H1 (cell line): ENCODE results near the gene CD7. TPM values are rescaled to one million over a fixed set of nuclear protein-coding genes. Genes with fewer than 3 reads are reported as not detected.

Experiments used
- ASH2L ChIP-seq: fragments of 200-600, 300-600 bp; sonication (generic); IDR thresholded peaks from one replicate; pipeline ENCODE4 v1.7.1; 2017; ENCODE audit warnings: low read length
- BRCA1 ChIP-seq: IDR thresholded peaks from 2 replicates; pipeline ENCODE4 v1.6.1; 2012; ENCODE audit warnings: low read depth, low read length, improper control_type of control experiment
- CHD2 ChIP-seq: IDR thresholded peaks from 2 replicates; pipeline ENCODE4 v1.6.1; 2012; ENCODE audit warnings: low read length, improper control_type of control experiment
- CREB1 ChIP-seq: IDR thresholded peaks from 2 replicates; pipeline ENCODE4 v1.6.1; 2012; ENCODE audit warnings: inconsistent platforms
- GABPA ChIP-seq: IDR thresholded peaks from 2 replicates; pipeline ENCODE4 v1.6.1; 2011; ENCODE audit warnings: mild to moderate bottlenecking, low read length, moderate library complexity, borderline replicate concordance; ENCODE audit not compliant: insufficient read depth
- POLR2AphosphoS5 ChIP-seq: IDR thresholded peaks from 2 replicates; pipeline ENCODE4 v1.6.1; 2011; ENCODE audit warnings: low read depth, low read length
- RAD21 ChIP-seq, 2 experiments: IDR thresholded peaks in 1 of 2; conservative IDR thresholded peaks in 1 of 2; 2 replicates each; pipeline ENCODE4 v1.6.1; 2011; ENCODE audit warnings: low read depth in 2 of 2, low read length in 2 of 2, improper control_type of control experiment in 1 of 2, inconsistent platforms in 1 of 2, mild to moderate bottlenecking in 1 of 2, moderate library complexity in 1 of 2
- SRF ChIP-seq: IDR thresholded peaks from 2 replicates; pipeline ENCODE4 v1.6.1; 2011; ENCODE audit warnings: mild to moderate bottlenecking, low read depth, low read length, moderate library complexity
- TCF12 ChIP-seq: IDR thresholded peaks from 2 replicates; pipeline ENCODE4 v1.6.1; 2011; ENCODE audit warnings: low read depth, mild to moderate bottlenecking, low read length
- polyA plus RNA-seq, 7 experiments: library from polyadenylated mRNA; depleted of rRNA in 3 of 7; stranded (reverse) in 5 of 7; unstranded in 2 of 7; fragments of >200 nt in 5 of 7; fragments of 200-250 nt in 2 of 7; gene quantifications; 1 replicate in 5 of 7; 2 replicates in 1 of 7; 4 replicates in 1 of 7; pipeline versions ENCODE4 v1.2.1 to v1.2.3, GENCODE V29; 2011 to 2013; ENCODE audit warnings: missing spikeins in 2 of 7, mixed read lengths in 2 of 7
- total RNA-seq: library from RNA; stranded (reverse); fragmentation: NEBNext Ultra II Directional; extraction: Animal tissue kit (Norgen Biotek cat#: 25700); gene quantifications from 2 replicates; pipeline ENCODE4 v1.2.1, GENCODE V29; 2021
- TF ChIP-seq, protein P1 (sequence below): fragments of 300-600 bp; sonication (generic); IDR thresholded peaks from 2 replicates; pipeline ENCODE4 v1.7.1; 2012; ENCODE audit warnings: low read length, moderate library complexity, mild to moderate bottlenecking, inconsistent platforms; ENCODE audit not compliant: insufficient replicate concordance

Gene CD7
- total and polyA plus RNA-seq, 2 of the 8 experiments (the other 6 are each of a cell fraction or from before 2014, with no cell fraction given): 0.83 to 0.86 TPM

DNA sequence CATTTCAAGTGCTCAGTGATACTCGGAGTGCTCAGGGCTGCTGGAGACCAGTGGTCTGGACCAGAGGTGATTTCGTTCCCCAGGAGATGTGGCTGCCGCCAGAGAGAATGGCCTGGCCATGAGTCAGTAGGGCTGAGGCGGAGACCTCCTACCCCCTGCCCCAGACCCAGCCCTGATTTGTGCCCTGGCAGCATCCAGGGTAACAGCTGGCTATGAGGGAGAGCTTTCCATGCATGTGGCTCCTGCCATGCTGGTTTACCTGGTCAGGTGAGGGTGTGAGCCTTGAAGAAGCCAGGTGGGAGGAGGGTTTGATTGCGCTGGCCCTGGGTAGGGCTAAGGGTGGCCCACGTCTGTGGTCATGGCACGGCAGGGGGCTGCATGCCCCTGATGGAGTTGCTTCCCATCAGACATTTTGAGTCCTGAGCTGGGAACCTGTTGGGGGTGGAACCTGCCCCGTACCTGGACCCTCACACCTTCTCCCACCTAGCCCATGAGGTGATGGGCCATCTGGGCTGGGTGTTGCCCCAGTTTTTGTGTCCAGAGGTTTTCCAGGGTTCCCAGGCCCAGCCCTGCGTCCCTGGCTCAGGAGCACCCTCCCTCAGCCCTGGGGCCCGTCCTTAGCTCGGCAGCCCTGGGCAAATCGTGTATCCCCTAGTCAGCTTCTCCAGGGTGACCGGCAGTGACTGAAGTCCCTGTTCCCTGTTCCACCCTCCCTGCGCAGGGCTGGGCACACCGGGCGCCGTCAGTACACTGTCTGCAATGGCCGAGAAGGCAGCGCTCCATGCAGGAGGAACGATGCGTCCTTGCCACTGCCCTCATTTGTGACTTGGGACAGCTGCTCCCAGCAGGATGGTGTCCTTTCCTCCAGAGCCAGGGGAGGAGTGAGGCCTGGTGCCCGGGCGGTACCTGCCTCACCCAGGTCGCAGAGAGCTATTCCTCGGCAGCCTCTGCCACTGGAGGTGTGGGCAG lies 34.9 kb downstream of the CD7 start (continued):
- TF ChIP-seq, protein P1, sequence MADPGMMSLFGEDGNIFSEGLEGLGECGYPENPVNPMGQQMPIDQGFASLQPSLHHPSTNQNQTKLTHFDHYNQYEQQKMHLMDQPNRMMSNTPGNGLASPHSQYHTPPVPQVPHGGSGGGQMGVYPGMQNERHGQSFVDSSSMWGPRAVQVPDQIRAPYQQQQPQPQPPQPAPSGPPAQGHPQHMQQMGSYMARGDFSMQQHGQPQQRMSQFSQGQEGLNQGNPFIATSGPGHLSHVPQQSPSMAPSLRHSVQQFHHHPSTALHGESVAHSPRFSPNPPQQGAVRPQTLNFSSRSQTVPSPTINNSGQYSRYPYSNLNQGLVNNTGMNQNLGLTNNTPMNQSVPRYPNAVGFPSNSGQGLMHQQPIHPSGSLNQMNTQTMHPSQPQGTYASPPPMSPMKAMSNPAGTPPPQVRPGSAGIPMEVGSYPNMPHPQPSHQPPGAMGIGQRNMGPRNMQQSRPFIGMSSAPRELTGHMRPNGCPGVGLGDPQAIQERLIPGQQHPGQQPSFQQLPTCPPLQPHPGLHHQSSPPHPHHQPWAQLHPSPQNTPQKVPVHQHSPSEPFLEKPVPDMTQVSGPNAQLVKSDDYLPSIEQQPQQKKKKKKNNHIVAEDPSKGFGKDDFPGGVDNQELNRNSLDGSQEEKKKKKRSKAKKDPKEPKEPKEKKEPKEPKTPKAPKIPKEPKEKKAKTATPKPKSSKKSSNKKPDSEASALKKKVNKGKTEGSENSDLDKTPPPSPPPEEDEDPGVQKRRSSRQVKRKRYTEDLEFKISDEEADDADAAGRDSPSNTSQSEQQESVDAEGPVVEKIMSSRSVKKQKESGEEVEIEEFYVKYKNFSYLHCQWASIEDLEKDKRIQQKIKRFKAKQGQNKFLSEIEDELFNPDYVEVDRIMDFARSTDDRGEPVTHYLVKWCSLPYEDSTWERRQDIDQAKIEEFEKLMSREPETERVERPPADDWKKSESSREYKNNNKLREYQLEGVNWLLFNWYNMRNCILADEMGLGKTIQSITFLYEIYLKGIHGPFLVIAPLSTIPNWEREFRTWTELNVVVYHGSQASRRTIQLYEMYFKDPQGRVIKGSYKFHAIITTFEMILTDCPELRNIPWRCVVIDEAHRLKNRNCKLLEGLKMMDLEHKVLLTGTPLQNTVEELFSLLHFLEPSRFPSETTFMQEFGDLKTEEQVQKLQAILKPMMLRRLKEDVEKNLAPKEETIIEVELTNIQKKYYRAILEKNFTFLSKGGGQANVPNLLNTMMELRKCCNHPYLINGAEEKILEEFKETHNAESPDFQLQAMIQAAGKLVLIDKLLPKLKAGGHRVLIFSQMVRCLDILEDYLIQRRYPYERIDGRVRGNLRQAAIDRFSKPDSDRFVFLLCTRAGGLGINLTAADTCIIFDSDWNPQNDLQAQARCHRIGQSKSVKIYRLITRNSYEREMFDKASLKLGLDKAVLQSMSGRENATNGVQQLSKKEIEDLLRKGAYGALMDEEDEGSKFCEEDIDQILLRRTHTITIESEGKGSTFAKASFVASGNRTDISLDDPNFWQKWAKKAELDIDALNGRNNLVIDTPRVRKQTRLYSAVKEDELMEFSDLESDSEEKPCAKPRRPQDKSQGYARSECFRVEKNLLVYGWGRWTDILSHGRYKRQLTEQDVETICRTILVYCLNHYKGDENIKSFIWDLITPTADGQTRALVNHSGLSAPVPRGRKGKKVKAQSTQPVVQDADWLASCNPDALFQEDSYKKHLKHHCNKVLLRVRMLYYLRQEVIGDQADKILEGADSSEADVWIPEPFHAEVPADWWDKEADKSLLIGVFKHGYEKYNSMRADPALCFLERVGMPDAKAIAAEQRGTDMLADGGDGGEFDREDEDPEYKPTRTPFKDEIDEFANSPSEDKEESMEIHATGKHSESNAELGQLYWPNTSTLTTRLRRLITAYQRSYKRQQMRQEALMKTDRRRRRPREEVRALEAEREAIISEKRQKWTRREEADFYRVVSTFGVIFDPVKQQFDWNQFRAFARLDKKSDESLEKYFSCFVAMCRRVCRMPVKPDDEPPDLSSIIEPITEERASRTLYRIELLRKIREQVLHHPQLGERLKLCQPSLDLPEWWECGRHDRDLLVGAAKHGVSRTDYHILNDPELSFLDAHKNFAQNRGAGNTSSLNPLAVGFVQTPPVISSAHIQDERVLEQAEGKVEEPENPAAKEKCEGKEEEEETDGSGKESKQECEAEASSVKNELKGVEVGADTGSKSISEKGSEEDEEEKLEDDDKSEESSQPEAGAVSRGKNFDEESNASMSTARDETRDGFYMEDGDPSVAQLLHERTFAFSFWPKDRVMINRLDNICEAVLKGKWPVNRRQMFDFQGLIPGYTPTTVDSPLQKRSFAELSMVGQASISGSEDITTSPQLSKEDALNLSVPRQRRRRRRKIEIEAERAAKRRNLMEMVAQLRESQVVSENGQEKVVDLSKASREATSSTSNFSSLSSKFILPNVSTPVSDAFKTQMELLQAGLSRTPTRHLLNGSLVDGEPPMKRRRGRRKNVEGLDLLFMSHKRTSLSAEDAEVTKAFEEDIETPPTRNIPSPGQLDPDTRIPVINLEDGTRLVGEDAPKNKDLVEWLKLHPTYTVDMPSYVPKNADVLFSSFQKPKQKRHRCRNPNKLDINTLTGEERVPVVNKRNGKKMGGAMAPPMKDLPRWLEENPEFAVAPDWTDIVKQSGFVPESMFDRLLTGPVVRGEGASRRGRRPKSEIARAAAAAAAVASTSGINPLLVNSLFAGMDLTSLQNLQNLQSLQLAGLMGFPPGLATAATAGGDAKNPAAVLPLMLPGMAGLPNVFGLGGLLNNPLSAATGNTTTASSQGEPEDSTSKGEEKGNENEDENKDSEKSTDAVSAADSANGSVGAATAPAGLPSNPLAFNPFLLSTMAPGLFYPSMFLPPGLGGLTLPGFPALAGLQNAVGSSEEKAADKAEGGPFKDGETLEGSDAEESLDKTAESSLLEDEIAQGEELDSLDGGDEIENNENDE: no peak
- TF ChIP-seq RAD21 (IDR thresholded peaks at IDR 0.05 in 1 of 2, conservative IDR thresholded peaks at IDR 0.05 in 1 of 2; ENCODE audit: low read depth in 2 of 2, low read length in 2 of 2) (no peak), POLR2AphosphoS5 (no peak), SRF (no peak), GABPA (no peak), ASH2L (no peak), BRCA1 (no peak), CHD2 (no peak), TCF12 (no peak), CREB1 (no peak)
